GM23338 (cell line): ENCODE measurements around the gene PDIA2. TPM values are rescaled to one million over a fixed set of nuclear protein-coding genes. Genes with fewer than 3 reads are reported as not detected.

Experiments used
- ATAC-seq: fragments of 200-7000 bp; cut with Tn5 transposase; 3 replicates; pipeline ENCODE4 v1.9.1; 2020
- DNase-seq: peaks from one replicate; pipeline ENCODE4 v3.0.0-alpha.2; 2015; ENCODE audit warnings: low spot score
- H2AFZ ChIP-seq: fragments of 200-600 bp; sonication (generic); 2 replicates; pipeline ENCODE4 v1.8.0; 2016; ENCODE audit warnings: antibody characterized with exemption, mild to moderate bottlenecking, moderate library complexity
- H3F3A ChIP-seq: fragments of 200-600 bp; sonication (generic); replicated peaks from 2 replicates; pipeline ENCODE4 v1.8.0; 2017; ENCODE audit warnings: antibody characterized with exemption, mixed run types, low read depth
- H3K27ac ChIP-seq: fragments of 200-600 bp; sonication (generic); 2 replicates; pipeline ENCODE4 v1.6.1; 2016; ENCODE audit warnings: low read depth
- H3K27me3 ChIP-seq: fragments of 200-600 bp; sonication (generic); 2 replicates; pipeline ENCODE4 v1.8.0; 2016; ENCODE audit warnings: mild to moderate bottlenecking, mixed run types, moderate library complexity; ENCODE audit not compliant: insufficient read depth
- H3K36me3 ChIP-seq: fragments of 200-600 bp; sonication (generic); 2 replicates; pipeline ENCODE4 v1.8.0; 2016; ENCODE audit warnings: mild to moderate bottlenecking; ENCODE audit not compliant: insufficient read depth
- H3K4me1 ChIP-seq: fragments of 200-600 bp; sonication (generic); 2 replicates; pipeline ENCODE4 v1.8.0; 2016; ENCODE audit warnings: mild to moderate bottlenecking, moderate library complexity; ENCODE audit not compliant: insufficient read depth
- H3K4me2 ChIP-seq: fragments of 200-600 bp; sonication (generic); 2 replicates; pipeline ENCODE4 v1.7.1; 2017; ENCODE audit warnings: mixed run types
- H3K4me3 ChIP-seq: fragments of 200-600 bp; sonication (generic); 2 replicates; pipeline ENCODE4 v1.6.1; 2016; ENCODE audit warnings: mixed run types
- H3K79me2 ChIP-seq: fragments of 200-600 bp; sonication (generic); replicated peaks from 2 replicates; pipeline ENCODE4 v1.8.0; 2017; ENCODE audit warnings: mild to moderate bottlenecking; ENCODE audit not compliant: insufficient read depth
- H3K9me2 ChIP-seq: fragments of 200-600 bp; sonication (generic); 2 replicates; pipeline ENCODE4 v1.8.0; 2017; ENCODE audit not compliant: insufficient read depth
- H4K20me1 ChIP-seq: fragments of 200-600 bp; sonication (generic); replicated peaks from 2 replicates; pipeline ENCODE4 v1.8.0; 2017; ENCODE audit warnings: mild to moderate bottlenecking; ENCODE audit not compliant: insufficient read depth
- H3K27ac Mint-ChIP-seq: 2 replicates; pipeline ENCODE4 v1.8.0; 2020; ENCODE audit warnings: inconsistent platforms, mild to moderate bottlenecking, moderate library complexity, mixed read lengths
- H3K27me3 Mint-ChIP-seq: 3 replicates; pipeline ENCODE4 v1.8.0; 2022; ENCODE audit warnings: low read depth, mild to moderate bottlenecking, moderate library complexity, mixed read lengths, inconsistent platforms; ENCODE audit not compliant: insufficient read depth, poor library complexity
- H3K36me3 Mint-ChIP-seq: 3 replicates; pipeline ENCODE4 v1.8.0; 2021; ENCODE audit warnings: low read depth, mild to moderate bottlenecking, inconsistent platforms, moderate library complexity, mixed read lengths
- H3K4me1 Mint-ChIP-seq: 3 replicates; pipeline ENCODE4 v1.8.0; 2020; ENCODE audit warnings: mild to moderate bottlenecking, inconsistent platforms, mixed read lengths
- H3K4me3 Mint-ChIP-seq: 3 replicates; pipeline ENCODE4 v1.8.0; 2021; ENCODE audit warnings: moderate library complexity, mild to moderate bottlenecking, inconsistent platforms, mixed read lengths
- H3K9me3 Mint-ChIP-seq: 3 replicates; pipeline ENCODE4 v1.8.0; 2020; ENCODE audit warnings: moderate library complexity, mild to moderate bottlenecking, inconsistent platforms, mixed read lengths
- CREB1 ChIP-seq: fragments of 250-450 bp; sonication (Bioruptor Pico); IDR thresholded peaks from 2 replicates; pipeline ENCODE4 v1.5.0; 2020; ENCODE audit warnings: low read depth, mild to moderate bottlenecking, moderate library complexity
- EZH2 ChIP-seq: fragments of 200-600 bp; sonication (generic); IDR thresholded peaks from one replicate; pipeline ENCODE4 v1.8.0; 2017; ENCODE audit warnings: antibody characterized with exemption, mild to moderate bottlenecking, low read depth; ENCODE audit not compliant: unreplicated experiment
- JUNB ChIP-seq: IDR thresholded peaks from one replicate; pipeline ENCODE4 v1.6.1; 2016; ENCODE audit warnings: antibody characterized with exemption; ENCODE audit not compliant: unreplicated experiment
- NANOG ChIP-seq: IDR thresholded peaks from 2 replicates; pipeline ENCODE4 v1.6.1; 2016; ENCODE audit warnings: antibody characterized with exemption, borderline replicate concordance
- STAT1 ChIP-seq: IDR thresholded peaks from one replicate; pipeline ENCODE4 v1.6.1; 2016; ENCODE audit warnings: antibody characterized with exemption; ENCODE audit not compliant: unreplicated experiment
- ZNF462 ChIP-seq: fragments of 250-450 bp; sonication (Bioruptor Pico); IDR thresholded peaks from 2 replicates; pipeline ENCODE4 v1.5.0; 2020; ENCODE audit warnings: mild to moderate bottlenecking, moderate library complexity
- polyA plus RNA-seq: library from polyadenylated mRNA; unstranded; fragments of >200 nt; fragmentation: Nextera tagmentation; extraction: Ambion mirVana; gene quantifications from 2 replicates; pipeline ENCODE4 v1.2.1, GENCODE V29; 2016
- total RNA-seq: library from RNA; depleted of rRNA; stranded (reverse); fragments of >200 nt; shearing (Covaris generic); gene quantifications from 2 replicates; pipeline ENCODE4 v1.2.3, GENCODE V29; 2014

The PDIA2 gene
- total and polyA plus RNA-seq, 2 experiments from 2014 or later, result 0.39 to 0.87 TPM

GRCh38 chr16:305916-306626 is 23.1 kb downstream of the PDIA2 start:
- peaks cover 8% of the 10 kb centered on the region; the same call in 1 of the 3 replicates for H3K36me3 Mint-ChIP-seq
- no peaks in the 10 kb centered on the region for H3K9me3 Mint-ChIP-seq
- H3K79me2 ChIP-seq, result peaks cover 7% of the 10 kb centered on the region
- H4K20me1 ChIP-seq, result peaks cover 7% of the 10 kb centered on the region
- ATAC-seq, result no peak
- no peaks in the 10 kb centered on the region for H3K9me2 ChIP-seq
- no peak overlapping the region for H3K4me3 Mint-ChIP-seq
- no peaks in the 10 kb centered on the region for H3K4me1 ChIP-seq
- no peak overlapping the region for H3K4me2 ChIP-seq
- peaks cover 10% of the 10 kb centered on the region for H3K27me3 Mint-ChIP-seq
- no peaks in the 10 kb centered on the region for H3K27me3 ChIP-seq
- TF ChIP-seq NANOG, result no peak
- no peak for TF ChIP-seq CREB1 (CRISPR knock-in tag)
- TF ChIP-seq EZH2, result no peak
- no peak for TF ChIP-seq JUNB
- TF ChIP-seq STAT1, result no peak
- TF ChIP-seq ZNF462 (CRISPR knock-in tag), result no peak
- H2AFZ ChIP-seq, result no peak overlapping the region
- peak overlapping the region; percentile 59 for H3K27ac ChIP-seq
- DNase-seq, result no peak
- H3K36me3 ChIP-seq, result 0 out of 2 replicates have a peak, but pooled peaks cover 3% of the 10 kb centered on the region
- no peak overlapping the region for H3K4me3 ChIP-seq
- no peaks in the 10 kb centered on the region; the same call in 1 of the 3 replicates for H3K4me1 Mint-ChIP-seq
- no peak overlapping the region; the same call in 1 of the 2 replicates for H3K27ac Mint-ChIP-seq
- no peaks in the 10 kb centered on the region; the same call in 1 of the 2 replicates for H3F3A ChIP-seq
